Stimulated activated naive CD4-positive, alpha-beta T cell (primary cell): Measurements from ENCODE around the gene CCR4.
A peak's percentile ranks its signal among the peaks of the same experiment; 100 is the strongest.
"Not testable (repeated sequence)": the region's sequence is repeated elsewhere in the genome, so short reads cannot be mapped to it uniquely, and the experiment has no call there.

Experiments
- DNase-seq, 6 experiments: peaks; one replicate each; lab custom pipeline; 2025; lab: John Stamatoyannopoulos, UW

Gene CCR4

DNA sequence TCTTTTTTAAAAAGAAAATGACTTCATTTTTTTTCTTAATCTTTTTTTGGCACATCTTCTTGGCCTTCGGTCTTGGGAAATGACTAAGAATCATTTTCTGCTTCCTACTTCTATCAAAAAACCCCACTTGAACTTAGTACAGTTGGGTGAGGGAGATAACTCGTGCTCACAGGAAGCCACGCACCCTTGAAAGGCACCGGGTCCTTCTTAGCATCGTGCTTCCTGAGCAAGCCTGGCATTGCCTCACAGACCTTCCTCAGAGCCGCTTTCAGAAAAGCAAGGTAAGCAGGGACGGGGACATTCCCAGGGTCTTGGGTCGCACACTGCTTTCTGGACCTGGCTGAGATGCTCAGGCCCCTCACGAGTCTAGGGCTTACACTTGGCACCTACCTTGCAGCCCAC, at the start of gene CCR4:
Gene CCR4 (plus strand): TSS at position 235 of the 402 bp plus-strand sequence. CDS start 1,779 bp downstream, outside the sequence.
- peak in 4 of 6 experiments; percentile 2 to 55 (median 30) for DNase-seq

DNA sequence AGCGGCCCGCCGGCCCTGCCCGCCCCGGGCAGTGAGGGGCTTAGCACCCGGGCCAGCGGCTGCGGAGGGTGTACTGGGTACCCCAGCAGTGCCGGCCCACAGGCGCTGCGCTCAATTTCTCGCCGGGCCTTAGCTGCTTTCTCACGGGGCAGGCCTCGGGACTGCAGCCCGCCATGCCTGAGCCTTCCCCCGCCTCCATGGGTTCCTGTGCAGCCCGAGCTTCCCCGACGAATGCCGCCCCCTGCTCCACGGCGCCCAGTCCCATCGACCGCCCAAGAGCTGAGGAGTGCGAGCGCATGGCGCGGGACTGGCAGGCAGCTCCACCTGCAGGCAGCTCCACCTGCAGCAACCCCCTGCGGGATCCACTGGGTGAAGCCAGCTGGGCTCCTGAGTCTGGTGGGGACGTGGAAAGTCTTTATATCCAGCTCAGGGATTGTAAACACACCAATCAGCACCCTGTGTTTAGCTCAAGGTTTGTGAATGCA, 48.5 kb upstream of the CCR4 start:
- peak in 4 of 6 experiments; percentile 2 to 10 (median 6) for DNase-seq

DNA sequence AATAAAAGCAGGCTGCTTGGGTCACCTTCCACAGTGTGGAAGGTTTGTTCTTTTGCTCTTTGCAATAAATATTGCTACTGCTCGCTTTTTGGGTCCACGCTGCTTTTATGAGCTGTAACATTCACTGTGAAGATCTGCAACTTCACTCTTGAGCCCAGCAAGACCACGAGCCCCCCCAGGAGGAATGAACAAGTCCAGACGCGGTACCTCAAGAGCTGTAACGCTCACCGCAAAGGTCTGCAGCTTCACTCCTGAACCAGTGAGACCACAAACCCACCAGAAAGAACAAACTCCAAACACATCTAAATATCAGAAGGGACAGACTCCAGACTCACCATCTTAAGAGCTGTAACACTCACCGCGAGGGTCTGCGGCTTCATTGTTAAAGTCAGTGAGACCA, 47.5 kb upstream of the CCR4 start:
- no peak for DNase-seq

DNA sequence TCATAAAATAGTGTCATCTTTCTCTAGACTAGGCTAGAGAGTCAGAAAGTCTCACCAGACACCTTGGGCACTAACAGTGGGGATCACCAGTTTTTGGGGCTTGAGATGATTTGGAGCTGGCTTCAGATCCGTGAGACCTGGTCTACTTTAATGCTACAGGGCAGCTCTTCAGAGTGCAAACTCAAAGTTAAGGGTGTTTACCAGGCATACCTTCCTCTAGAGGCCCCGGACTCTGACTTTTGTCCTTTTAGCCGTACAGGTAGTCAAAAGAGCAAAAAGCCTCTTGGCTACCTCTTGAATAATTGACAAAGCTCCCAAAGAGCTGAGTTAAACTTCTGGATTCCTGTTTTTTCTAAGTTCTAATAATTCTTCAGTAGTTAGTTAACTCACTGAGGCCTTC, 41.4 kb upstream of the CCR4 start:
- no peak for DNase-seq

DNA sequence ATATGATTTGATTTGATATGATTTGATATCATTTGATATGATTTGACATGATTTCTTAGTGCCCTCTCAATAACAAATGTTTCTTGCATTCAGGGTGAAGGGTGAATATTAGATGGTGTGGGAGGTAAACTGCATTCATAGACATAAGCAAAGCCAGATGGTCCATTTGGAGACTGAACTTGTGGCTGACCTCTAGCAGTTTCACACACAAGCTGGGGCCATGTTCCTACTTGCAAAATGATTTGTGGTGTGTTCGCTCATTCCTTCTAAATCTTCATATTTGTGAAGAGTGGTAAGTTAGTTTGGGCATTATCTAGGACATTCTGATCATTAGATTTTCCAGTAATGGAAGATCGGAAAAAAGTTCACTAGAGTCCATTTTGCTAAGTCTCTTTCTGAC, 40.5 kb upstream of the CCR4 start:
- no peak for DNase-seq

DNA sequence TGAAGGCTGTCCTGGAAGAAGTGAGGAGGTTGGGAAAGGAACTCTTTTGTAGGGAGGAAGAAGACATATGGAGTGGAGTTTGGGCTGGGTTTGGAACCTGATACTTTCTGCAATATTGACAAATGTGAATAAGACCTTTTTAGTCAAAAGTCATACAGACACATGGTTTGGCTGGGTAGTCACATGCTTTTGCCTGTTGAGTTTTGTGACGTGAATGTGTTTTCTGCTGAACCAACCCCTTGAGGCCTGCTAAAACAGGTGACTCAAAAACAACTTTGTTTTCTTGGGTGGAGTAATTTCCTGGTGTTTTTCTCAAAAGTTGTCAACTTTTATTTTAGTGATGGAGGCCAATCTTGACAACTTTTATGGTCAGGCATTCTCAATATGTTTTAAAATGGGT, 39.4 kb upstream of the CCR4 start:
- no peak for DNase-seq

DNA sequence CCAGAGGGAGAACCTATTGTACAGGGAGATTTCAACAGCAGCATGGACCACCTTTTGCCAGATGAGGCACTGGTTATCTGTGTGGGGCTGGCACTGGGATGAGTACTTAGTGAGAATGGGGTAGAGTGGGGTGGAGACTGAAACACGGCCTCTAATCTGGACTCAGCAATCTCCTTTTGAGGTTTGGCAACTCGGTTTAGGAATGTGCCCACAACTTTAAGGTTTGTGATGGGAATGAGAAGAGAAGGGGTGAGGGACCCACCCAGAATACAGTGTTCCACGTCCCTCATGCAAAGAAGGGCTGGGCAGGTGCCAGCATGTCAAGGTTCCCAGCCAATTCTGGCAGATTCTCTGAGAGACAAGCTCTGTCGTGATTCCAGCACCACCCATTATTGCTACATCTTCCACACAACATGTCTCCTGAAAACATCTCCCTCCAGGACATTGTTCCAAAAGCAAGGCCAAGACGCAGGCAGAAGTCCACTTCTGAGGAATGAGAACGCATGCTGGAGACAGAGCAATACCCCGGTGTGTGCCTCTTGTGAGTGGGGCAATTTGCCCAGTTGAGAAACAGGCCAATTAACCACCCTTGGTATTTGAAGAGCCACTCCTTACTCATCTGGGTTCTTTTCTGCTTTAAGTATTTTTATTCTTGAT, 37.5 kb upstream of the CCR4 start:
- no peak for DNase-seq

DNA sequence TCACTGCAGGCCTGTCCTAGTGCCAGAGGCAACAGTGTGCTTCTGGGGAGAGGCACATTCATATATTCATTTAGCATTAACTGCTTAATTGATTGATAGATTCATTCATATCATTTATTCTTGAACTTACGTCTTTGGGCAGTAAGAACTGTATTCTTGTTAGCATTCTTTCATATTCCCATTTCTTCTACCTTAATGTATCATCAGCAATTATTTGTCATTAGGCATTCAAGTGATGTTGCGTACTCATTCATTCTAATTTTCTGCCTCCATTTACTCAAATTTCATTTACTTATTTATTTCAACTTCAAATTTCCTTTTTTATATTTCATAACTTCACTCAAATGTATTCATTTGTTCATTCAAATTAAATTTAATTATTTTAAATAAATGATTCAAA, 31.5 kb upstream of the CCR4 start:
- DNase-seq, result no peak

DNA sequence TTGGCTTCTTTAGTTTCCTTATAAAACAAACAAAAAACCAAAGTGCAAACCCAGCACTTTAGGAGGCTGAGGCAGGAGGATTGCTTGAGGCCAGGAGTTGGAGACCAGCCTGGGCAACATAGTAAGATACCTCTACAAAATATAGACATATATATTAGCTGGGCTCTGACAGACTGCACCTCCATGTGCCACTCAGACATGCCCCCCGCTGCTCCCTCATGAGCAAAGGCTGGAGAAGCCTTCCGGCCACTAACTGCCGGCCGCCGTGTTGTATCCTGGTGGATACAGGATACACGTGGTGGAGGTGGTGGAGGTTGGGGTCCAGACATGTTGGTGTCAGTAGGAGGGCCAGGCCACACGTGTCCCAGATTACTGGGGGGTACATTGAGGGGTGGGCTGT, 29.4 kb upstream of the CCR4 start:
- DNase-seq, result no peak

DNA sequence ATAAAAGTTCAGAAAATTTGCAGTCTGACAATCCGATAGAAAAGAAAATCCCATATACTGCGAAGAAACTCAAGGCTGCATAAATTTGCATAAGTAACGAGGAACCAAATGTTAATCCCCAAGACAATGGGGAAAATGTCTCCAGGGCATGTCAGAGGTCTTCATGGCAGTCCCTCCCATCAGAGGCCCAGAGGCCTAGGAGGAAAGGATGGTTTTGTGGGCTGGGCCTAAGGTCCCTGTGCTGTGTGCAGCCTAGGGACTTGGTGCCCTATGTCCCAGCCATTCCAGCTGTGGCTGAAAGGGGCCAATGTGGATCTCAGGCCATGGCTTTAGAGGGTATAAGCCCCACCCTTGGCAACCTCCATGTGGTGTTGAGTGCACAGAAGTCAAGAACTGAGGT, 21.3 kb upstream of the CCR4 start:
- no peak for DNase-seq

DNA sequence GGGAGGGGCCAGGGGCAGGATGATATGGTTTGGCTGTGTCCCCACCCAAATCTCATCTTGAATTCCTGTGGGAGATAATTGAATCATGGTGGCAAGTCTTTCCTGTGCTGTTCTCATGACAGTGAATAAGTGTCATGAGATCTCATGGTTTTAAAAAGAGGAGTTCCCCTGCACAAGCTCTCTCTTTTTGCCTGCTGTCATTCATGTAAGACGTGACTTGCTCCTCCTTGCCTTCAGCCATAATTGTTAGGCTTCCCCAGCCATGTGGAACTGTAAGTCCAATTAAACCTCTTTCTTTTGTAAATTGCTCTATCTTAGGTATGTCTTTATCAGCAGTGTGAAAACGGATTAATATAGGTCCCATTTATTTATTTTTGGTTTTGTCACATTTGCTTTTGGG, 20.2 kb upstream of the CCR4 start:
- not testable (repeated sequence) for DNase-seq

DNA sequence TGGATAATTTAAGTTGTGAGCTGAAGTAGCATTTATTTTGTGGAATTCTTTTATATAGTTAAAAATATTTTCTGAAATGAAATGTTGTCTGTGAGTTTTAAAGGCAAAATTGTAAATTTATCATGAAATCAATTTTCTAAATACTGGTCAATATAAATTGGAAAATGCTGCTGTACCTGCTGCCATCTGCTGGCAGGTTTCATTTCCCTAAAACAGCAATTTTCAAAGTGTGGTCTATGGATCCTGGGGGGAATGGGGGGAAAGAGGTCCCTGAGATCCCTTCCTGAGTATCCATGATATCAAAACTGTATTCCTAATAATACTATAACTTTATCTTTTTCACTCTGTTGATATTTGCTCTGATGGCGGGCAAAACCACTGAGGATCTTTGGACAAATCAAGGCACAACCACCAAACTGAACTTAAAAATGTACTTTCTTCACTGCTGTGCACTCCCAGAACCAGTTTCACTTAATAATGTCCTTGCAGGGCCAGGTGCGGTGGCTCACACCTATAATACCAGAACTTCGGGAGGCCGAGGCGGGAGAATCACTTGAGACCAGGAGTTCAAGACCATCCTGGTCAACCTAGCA, 17.2 kb upstream of the CCR4 start:
- peak in 1 of 6 experiments; percentile 6 for DNase-seq

DNA sequence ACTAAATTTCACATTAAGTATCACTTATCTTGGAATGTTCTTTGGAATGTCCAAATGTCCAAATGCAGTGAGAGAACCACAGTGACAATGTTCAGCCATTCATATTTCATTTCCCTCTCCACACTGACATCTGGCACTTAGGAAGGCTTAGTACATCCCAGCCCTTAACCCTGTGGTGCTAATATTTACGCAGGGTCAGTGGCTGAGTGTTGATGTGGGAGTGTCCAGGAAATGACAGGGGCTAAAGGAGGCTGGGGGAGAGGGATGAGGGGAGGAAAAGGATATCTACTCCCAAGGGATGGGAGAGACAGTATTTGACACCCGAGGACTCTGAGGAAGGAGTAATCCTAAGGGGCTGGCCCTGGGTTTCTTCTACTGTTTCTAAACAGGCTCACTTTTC, 14.1 kb upstream of the CCR4 start:
- DNase-seq, result no peak

DNA sequence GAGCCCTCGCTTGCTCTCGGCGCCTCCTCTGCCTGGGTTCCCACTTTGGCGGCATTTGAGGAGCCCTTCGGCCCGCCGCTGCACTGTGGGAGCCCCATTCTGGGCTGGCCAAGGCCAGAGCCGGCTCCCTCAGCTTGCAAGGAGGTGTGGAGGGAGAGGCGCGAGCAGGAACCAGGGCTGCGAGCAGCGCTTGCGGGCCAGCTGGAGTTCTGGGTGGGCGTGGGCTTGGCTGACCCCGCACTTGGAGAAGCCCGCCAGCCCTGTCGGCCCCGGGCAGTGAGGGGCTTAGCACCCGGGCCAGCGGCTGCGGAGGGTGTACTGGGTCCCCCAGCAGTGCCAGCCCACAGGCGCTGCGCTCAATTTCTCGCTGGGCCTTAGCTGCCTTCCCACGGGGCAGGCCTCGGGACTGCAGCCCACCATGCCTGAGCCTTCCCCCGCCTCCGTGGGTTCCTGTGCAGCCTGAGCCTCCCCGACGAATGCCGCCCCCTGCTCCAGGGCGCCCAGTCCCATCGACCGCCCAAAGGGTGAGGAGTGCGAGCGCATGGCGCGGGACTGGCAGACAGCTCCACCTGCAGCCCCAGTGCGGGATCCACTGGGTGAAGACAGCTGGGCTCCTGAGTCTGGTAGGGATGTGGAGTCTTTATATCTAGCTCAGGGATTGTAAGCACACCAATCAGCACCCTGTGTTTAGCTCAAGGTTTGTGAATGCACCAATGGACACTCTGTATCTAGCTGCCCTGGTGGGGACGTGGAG, 11.7 kb upstream of the CCR4 start:
- not testable (repeated sequence) for DNase-seq

DNA sequence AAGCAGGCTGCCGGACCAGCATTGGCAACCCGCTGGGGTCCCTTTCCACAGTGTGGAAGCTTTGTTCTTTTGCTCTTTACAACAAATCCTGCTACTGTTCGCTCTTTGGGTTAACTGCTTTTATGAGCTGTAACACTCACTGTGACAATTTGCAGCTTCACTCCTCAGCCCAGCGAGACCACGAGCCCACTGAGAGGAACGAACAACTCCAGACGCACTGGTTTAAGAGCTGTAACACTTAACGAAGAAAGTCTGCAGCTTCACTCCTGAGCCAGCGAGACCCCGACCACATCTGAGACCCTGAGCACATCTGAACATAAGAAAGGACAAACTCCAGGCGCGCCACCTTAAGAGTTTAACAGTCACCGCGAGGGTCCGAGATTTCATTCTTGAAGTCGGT, 10.7 kb upstream of the CCR4 start:
- DNase-seq, result no peak

DNA sequence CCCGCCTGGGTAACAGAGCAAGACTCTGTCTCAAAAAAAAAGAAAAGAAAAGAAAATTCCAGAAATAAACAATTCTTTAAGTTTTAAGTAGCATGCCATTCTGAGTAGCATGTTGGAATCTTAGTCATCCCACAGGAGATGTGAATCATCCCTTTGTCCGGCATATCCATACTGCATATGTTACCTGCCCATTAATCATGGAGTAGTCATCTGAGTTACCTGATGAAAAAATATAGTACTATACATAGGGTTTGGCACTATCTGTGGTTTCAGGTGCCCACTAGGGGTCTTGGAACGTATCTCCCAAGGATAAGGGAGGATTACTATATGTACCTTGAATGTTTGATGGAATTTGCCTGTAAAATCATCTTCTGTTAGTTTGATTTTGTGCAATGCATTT, 6.3 kb upstream of the CCR4 start:
- no peak for DNase-seq

DNA sequence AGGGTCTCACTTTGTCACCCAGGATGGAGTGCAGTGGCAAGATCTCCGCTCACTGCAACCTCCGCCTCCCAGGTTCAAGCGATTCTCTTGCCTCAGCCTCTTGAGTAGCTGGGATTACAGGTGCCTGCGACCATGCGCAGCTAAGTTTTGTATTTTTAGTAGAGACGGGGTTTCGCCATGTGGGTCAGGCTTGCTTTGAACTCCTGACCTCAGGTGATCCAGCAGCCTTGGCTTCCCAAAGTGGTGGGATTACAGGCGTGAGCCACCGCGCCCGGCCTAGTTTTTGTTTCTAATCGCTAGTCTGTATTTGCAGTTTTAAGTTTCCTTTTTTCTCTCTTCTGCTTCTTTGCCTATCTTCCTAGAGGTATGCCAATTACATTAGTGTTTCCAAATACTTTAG, 5.8 kb upstream of the CCR4 start:
- DNase-seq, result peak in 2 of 6 experiments; percentile 19 to 41

DNA sequence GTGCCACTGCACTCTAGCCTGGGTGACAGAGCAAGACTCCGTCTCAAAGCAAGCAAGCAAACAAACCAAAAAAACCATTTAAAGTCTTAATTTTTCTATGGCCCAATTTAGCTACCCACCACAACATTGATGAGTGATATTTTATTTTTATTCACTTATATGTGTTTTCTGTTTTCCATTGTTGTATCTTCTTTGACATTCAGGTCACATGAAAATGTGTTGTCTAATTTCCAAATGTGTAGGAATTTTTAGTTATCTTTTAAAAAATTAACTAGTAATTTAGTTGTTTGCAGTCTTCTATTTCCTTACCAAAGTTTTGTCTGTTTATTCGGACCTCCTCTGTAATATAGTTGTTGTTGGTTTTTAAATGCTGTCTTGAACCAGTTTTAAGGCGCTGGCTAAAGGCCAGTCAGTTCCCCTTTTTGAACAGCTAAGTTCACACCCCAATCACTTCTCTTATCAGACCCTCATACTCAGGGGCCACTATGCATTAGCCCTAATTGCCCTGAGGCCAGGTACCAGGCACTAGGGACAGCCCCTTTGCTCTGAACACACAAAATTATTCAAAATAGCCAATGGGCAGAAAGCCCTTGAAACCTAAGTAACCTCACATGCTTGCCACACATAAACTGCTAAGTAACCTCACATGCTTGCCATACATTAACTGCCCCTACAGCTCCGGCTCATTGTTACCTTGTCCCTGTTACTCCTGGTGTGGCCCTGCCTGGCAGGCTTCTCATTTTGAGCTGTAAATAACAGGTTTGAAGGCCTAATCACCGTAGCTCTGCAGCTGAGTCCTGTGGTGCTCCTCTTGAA, 4.3 kb upstream of the CCR4 start:
- no peak for DNase-seq

DNA sequence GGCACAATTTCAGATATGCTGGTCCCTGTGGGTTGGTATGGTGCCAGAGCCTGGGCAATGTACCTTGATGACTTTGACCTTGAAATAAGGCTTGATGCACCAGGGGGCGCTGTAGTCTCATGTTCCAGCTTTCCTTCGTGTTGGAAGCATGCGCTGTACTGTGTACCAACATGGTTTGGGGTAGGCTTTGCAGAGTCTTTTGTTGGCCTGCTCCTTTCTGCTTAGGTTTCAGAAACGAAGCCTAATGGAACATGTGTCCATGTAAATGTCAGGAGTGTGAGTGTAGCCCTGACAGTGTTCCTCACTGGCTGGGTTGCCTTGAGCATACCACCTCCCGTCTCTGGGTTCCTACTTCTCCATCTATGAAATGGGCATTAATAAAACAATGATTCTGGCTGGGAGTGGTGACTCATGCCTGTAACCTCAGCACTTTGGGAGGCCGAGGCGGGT, 3.6 kb upstream of the CCR4 start:
- DNase-seq, result peak; percentile 67 to 89 (median 80)

DNA sequence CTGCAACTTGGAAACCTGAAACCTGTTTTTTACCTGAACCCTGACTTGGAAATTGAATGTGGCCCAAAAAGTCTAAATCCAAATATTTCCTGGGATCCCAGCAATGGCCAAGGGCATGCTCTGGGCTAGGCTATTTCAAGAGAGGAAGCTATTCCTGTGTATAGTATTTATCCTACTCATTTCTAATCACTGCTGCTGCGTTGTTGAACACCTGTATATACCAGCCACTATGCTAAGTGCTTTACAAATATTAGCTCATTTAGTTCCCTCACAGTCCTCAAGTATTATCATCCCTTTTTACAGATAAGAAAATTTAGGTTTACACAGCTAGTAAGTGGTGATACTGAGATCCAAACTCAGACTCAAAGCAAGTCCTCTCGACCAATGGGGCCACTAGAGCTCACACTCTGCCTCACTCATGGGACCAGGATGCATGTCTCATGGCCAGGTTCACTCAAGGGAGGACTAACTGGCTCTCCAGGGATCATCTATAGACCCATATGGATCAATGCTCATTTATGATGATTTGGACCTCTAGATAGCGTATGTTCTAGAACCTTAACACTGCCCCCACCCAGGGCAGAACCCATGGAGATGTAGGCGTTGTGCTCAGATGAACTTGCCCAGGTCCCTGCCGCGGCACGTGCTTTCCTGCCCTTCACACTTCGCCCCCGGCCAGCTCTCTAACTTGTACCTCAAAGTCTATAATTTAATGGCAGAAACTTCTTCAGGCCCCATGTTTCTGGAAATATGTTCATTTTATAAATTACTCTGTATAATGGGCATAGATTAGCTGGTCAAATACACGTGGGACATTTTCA, 2.6 kb upstream of the CCR4 start:
- no peak for DNase-seq

DNA sequence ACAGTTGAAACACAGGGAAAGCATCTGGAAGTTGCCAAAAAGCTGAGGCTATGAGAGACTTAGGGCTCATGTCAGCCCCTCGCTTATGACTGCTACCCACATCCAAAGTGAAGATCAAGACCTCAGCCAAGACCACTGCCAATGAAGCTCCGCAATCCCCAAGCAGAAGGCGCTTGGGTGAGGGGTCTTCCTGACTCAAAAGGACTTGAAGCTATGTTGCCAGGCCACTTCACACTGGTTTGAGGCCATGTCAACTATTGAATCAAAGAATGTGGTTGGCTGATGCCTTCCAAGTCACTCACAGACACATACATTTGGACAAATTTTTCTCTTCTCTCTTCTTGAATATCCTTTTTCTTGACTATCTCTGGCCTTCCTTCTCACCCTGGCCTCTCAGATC, 928 bp upstream of the CCR4 start:
- DNase-seq, result no peak
